GM12891 (cell line): ENCODE results near the gene PARD3.

Experiments used
- PAX5 ChIP-seq: IDR thresholded peaks from 2 replicates; pipeline ENCODE4 v1.6.1; 2011; ENCODE audit warnings: low read length, moderate library complexity, mild to moderate bottlenecking; ENCODE audit not compliant: insufficient read depth, severe bottlenecking
- POLR2A ChIP-seq: IDR thresholded peaks from 2 replicates; pipeline ENCODE4 v1.6.1; 2011; ENCODE audit warnings: low read depth, low read length, control low read depth
- POLR2AphosphoS5 ChIP-seq: IDR thresholded peaks from 2 replicates; pipeline ENCODE4 v1.6.1; 2011; ENCODE audit warnings: low read depth, low read length, control low read depth

- TF ChIP-seq POLR2AphosphoS5 (no peak), POLR2A (no peak), PAX5 (no peak)
Measured at GRCh38 chr10:34121781-34122622, 693.1 kb downstream of the PARD3 start.
